Smooth muscle cell (in vitro differentiated cells): ENCODE measurements around the gene CCDC9B. TPM values are rescaled to one million over a fixed set of nuclear protein-coding genes. Genes with fewer than 3 reads are reported as not detected.

Experiments used
- DNase-seq: peaks from one replicate; lab custom pipeline; 2025; ENCODE audit not compliant: unreplicated experiment; lab: John Stamatoyannopoulos, UW
- H2AFZ ChIP-seq: fragments of 200-600 bp; sonication (generic); 2 replicates; pipeline ENCODE4 v1.6.0; 2016; ENCODE audit warnings: antibody characterized with exemption, low read depth, mild to moderate bottlenecking
- H3F3A ChIP-seq: fragments of 200-600 bp; sonication (generic); 2 replicates; pipeline ENCODE4 v1.6.0; 2017; ENCODE audit warnings: antibody characterized with exemption, low read depth
- H3K27ac ChIP-seq: fragments of 200-600 bp; sonication (generic); 2 replicates; pipeline ENCODE4 v1.5.1; 2016; ENCODE audit warnings: low read depth, mild to moderate bottlenecking
- H3K27me3 ChIP-seq: fragments of 200-600 bp; sonication (generic); 2 replicates; pipeline ENCODE4 v1.6.1; 2016; ENCODE audit warnings: low read depth, mild to moderate bottlenecking
- H3K36me3 ChIP-seq: fragments of 200-600 bp; sonication (generic); 2 replicates; pipeline ENCODE4 v1.5.1; 2016; ENCODE audit warnings: low read depth
- H3K4me1 ChIP-seq: fragments of 200-600 bp; sonication (generic); 2 replicates; pipeline ENCODE4 v1.5.1; 2016; ENCODE audit warnings: low read depth
- H3K4me2 ChIP-seq: fragments of 200-600 bp; sonication (generic); 2 replicates; pipeline ENCODE4 v1.6.0; 2016; ENCODE audit warnings: mild to moderate bottlenecking
- H3K4me3 ChIP-seq: fragments of 200-600 bp; sonication (generic); 2 replicates; pipeline ENCODE4 v1.5.1; 2016; ENCODE audit warnings: mild to moderate bottlenecking
- H3K79me2 ChIP-seq: fragments of 200-600 bp; sonication (generic); 2 replicates; pipeline ENCODE4 v1.6.0; 2016; ENCODE audit warnings: low read depth, mild to moderate bottlenecking
- H3K9ac ChIP-seq: fragments of 200-600 bp; sonication (generic); 2 replicates; pipeline ENCODE4 v1.6.0; 2016; ENCODE audit warnings: low read depth
- H3K9me3 ChIP-seq: fragments of 200-600 bp; sonication (generic); replicated peaks from 2 replicates; pipeline ENCODE4 v1.5.1; 2016; ENCODE audit warnings: low read depth
- H4K20me1 ChIP-seq: fragments of 200-600 bp; sonication (generic); 2 replicates; pipeline ENCODE4 v1.6.0; 2016; ENCODE audit warnings: low read depth
- WGBS: methylation state at CpG from one replicate; pipeline ENCODE4 v1.1.7; 2016; ENCODE audit warnings: low lambda C conversion rate; 5-methylcytosine and 5-hydroxymethylcytosine counted together
- polyA plus RNA-seq: library from polyadenylated mRNA; unstranded; fragments of >200 nt; fragmentation: Nextera tagmentation; extraction: Ambion mirVana; gene quantifications from 2 replicates; pipeline ENCODE4 v1.2.1, GENCODE V29; 2016
- total RNA-seq: library from RNA; depleted of rRNA; stranded (reverse); fragments of >200 nt; gene quantifications from 2 replicates; pipeline ENCODE4 v1.2.3, GENCODE V29; 2014
- TF ChIP-seq, protein P1 (sequence below): fragments of 200-600 bp; sonication (generic); IDR thresholded peaks from 2 replicates; pipeline ENCODE4 v1.5.1; 2017; ENCODE audit warnings: borderline replicate concordance, mild to moderate bottlenecking, antibody characterized with exemption; ENCODE audit not compliant: insufficient read depth, poor library complexity, severe bottlenecking

Gene CCDC9B
- total and polyA plus RNA-seq, 2 experiments from 2014 or later: 0.97 to 3.8 TPM

DNA sequence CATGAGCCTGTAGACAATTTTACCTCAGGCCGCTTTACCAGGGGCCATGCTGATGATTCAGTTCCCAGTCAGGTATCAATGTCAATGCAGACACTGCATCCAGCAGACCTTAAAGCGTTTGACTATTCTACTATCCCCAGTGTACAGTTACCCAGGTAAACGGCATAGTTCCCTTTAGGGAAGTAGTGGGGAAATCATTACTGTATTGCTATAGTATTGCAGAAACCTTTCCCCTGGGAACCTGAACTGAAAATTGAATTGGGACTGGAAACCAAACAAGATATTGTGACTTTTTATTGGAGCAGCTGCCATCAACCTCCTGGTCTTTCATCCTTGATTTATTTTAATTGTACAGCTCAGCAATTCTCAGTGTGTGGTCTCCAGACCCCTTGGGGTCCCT, 23.8 kb downstream of the CCDC9B start:
- Histone ChIP-seq H4K20me1 (no peaks in the 10 kb centered on the region), H3K27ac (no peak overlapping the region), H3K27me3 (peaks cover 48% of the 10 kb centered on the region), H3F3A (no peaks in the 10 kb centered on the region), H3K9me3 (no peaks in the 10 kb centered on the region), H3K79me2 (no peaks in the 10 kb centered on the region), H3K4me3 (no peak overlapping the region), H2AFZ (no peak overlapping the region), H3K4me1 (no peaks in the 10 kb centered on the region), H3K36me3 (no peaks in the 10 kb centered on the region), H3K4me2 (no peak overlapping the region), H3K9ac (no peak overlapping the region)
- TF ChIP-seq, protein P1, sequence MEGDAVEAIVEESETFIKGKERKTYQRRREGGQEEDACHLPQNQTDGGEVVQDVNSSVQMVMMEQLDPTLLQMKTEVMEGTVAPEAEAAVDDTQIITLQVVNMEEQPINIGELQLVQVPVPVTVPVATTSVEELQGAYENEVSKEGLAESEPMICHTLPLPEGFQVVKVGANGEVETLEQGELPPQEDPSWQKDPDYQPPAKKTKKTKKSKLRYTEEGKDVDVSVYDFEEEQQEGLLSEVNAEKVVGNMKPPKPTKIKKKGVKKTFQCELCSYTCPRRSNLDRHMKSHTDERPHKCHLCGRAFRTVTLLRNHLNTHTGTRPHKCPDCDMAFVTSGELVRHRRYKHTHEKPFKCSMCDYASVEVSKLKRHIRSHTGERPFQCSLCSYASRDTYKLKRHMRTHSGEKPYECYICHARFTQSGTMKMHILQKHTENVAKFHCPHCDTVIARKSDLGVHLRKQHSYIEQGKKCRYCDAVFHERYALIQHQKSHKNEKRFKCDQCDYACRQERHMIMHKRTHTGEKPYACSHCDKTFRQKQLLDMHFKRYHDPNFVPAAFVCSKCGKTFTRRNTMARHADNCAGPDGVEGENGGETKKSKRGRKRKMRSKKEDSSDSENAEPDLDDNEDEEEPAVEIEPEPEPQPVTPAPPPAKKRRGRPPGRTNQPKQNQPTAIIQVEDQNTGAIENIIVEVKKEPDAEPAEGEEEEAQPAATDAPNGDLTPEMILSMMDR: no peak
- 78% methylated on average over 3 of the region's 3 CpGs for WGBS
- DNase-seq: no peak

DNA sequence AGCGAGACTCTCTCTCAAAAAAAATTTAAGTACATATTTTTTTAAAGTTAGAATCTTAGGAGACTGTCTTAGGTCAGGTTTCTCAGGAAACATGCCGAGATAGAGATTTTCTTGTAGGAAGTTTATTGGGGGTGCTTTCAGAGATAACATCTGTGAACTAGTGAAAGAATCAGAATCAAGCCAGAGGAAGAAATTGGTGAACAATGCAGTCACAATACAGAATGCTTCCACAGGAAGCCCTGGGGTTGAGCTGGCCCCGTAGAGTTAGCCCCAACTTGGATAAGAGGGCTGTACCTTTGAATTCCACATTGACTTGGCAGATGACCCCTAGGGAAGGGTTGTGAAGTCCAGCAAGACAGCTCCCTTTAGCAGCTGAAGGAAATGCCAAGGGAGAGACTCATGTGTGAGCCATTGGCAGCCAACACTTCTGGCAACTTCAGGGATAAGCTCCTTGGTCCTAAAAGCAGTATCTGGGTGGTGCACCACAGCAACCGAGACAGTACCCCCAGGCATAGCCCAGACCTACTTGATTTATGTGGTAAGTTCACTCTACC, 25.9 kb downstream of the CCDC9B start:
- Histone ChIP-seq H3K36me3 (no peaks in the 10 kb centered on the region), H3K4me2 (no peak overlapping the region), H3K4me3 (no peak overlapping the region), H3F3A (peaks cover under 1% of the 10 kb centered on the region), H3K4me1 (no peaks in the 10 kb centered on the region), H3K27ac (no peak overlapping the region), H3K9ac (no peak overlapping the region), H3K27me3 (peaks cover 69% of the 10 kb centered on the region), H3K9me3 (no peaks in the 10 kb centered on the region), H2AFZ (no peak overlapping the region), H3K79me2 (no peaks in the 10 kb centered on the region), H4K20me1 (no peaks in the 10 kb centered on the region)
- 74% methylated on average over 4 of the region's 4 CpGs for WGBS
- TF ChIP-seq, protein P1: no peak
- no peak for DNase-seq

DNA sequence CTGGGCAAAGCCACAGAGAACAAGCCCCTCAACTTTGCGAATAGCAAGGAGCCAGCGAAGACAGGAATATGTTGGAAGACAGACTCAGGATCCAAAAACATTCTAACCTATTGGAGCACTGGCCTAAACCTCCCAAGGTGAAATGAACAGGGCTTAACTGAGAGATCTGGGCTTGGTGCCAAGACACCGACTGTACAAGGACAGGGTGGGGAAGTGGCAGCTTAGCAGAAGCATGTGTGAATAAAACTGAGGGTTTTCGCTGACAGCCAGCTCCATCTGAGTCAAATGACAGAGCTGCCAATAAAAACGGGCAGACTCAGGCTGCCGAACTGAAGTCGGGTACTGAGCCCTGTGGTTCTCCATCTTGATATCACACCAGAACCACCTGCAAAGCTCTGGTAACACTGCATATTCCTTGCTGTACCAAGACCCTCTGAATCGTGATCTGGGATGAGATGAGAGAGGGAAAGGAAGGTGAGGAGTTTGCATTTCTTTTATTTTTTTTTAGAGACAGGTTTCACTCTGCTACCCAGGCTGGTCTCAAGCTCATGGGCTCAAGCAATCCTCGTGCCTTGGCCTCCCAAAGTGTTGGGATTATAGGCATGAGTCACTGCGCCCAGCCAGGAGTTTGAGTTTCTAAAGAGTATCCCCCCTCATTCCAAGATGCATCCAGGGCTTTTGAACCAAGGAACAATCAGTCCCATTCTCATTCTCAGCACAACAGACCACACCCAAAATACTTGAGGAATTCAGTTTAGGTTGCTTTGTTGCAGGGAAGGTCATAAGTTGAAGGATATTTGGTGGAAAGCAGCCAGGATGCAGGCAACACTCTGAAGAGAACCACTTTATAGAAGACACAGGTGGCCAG, 27.0 kb downstream of the CCDC9B start:
- Histone ChIP-seq H3K9ac (no peak overlapping the region), H4K20me1 (no peaks in the 10 kb centered on the region), H3K4me3 (no peak overlapping the region), H3K79me2 (no peaks in the 10 kb centered on the region), H3K27me3 (peaks cover 70% of the 10 kb centered on the region), H3K4me1 (peaks cover 3% of the 10 kb centered on the region), H3K9me3 (no peaks in the 10 kb centered on the region), H3F3A (peaks cover 7% of the 10 kb centered on the region), H3K27ac (no peak overlapping the region), H3K4me2 (no peak overlapping the region), H3K36me3 (no peaks in the 10 kb centered on the region), H2AFZ (no peak overlapping the region)
- TF ChIP-seq, protein P1: no peak
- WGBS: 62% methylated on average over 10 of the region's 10 CpGs
- DNase-seq: no peak
